Fibroblast of villous mesenchyme (primary cell): ENCODE data around the gene MAP4K3. TPM values are rescaled to one million over a fixed set of nuclear protein-coding genes. Genes with fewer than 3 reads are reported as not detected.

Source experiments
- DNase-seq: peaks from one replicate; pipeline ENCODE4 v3.0.0-alpha.2; 2010; ENCODE audit warnings: low read depth
- H3K4me3 ChIP-seq: 2 replicates; pipeline ENCODE4 v1.5.1; 2011; ENCODE audit warnings: low read depth, mild to moderate bottlenecking, low read length
- CTCF ChIP-seq: IDR thresholded peaks from 2 replicates; pipeline ENCODE4 v1.5.1; 2012; ENCODE audit warnings: low read depth, mild to moderate bottlenecking, low read length; ENCODE audit not compliant: insufficient read depth
- total RNA-seq: library from RNA; depleted of rRNA; stranded (reverse); fragments of >200 nt; gene quantifications from 2 replicates; pipeline ENCODE4 v1.2.3, GENCODE V29; 2012

The MAP4K3 gene
- total RNA-seq, 1 donor, result 97.2 TPM

- DNase-seq, result peak; percentile 55
- no peak overlapping the region for H3K4me3 ChIP-seq
- TF ChIP-seq CTCF, result no peak
These were observed 59.7 kb downstream of the MAP4K3 start for GRCh38 chr2:39377226-39377939.

- H3K4me3 ChIP-seq, result no peak overlapping the region
- no peak for TF ChIP-seq CTCF
- DNase-seq, result no peak
These were observed 61.2 kb downstream of the MAP4K3 start for GRCh38 chr2:39375917-39376316.

GRCh38 chr2:39373181-39373802, 63.8 kb downstream of the MAP4K3 start:
- no peak for DNase-seq
- TF ChIP-seq CTCF, result no peak
- H3K4me3 ChIP-seq, result no peak overlapping the region

- no peak overlapping the region for H3K4me3 ChIP-seq
- no peak for DNase-seq
- no peak for TF ChIP-seq CTCF
These were observed 67.0 kb downstream of the MAP4K3 start for GRCh38 chr2:39370101-39370500.

GRCh38 chr2:39368846-39369245, 68.2 kb downstream of the MAP4K3 start:
- no peak for DNase-seq
- no peak overlapping the region for H3K4me3 ChIP-seq
- TF ChIP-seq CTCF, result no peak

GRCh38 chr2:39368376-39368775, 68.7 kb downstream of the MAP4K3 start:
- no peak for DNase-seq
- TF ChIP-seq CTCF, result no peak
- H3K4me3 ChIP-seq, result no peak overlapping the region
